KBM-7 (cell line): ENCODE measurements around the gene RIN1.
"Not testable (repeated sequence)": the region's sequence is repeated elsewhere in the genome, so short reads cannot be mapped to it uniquely, and the experiment has no call there.

ENCODE experiments used
- DNase-seq: peaks from one replicate; pipeline ENCODE4 v3.0.0-alpha.2; 2015
- in situ Hi-C: fragments of 300-500 bp; cut with MboI; formaldehyde crosslinking; loops from 2 replicates; pipeline ENCODE4 v1.14.3; 2020; ENCODE audit warnings: low sequenced_read_pairs, low pct_unique_long_range_greater_than_20kb, mixed read lengths

The RIN1 gene

DNA sequence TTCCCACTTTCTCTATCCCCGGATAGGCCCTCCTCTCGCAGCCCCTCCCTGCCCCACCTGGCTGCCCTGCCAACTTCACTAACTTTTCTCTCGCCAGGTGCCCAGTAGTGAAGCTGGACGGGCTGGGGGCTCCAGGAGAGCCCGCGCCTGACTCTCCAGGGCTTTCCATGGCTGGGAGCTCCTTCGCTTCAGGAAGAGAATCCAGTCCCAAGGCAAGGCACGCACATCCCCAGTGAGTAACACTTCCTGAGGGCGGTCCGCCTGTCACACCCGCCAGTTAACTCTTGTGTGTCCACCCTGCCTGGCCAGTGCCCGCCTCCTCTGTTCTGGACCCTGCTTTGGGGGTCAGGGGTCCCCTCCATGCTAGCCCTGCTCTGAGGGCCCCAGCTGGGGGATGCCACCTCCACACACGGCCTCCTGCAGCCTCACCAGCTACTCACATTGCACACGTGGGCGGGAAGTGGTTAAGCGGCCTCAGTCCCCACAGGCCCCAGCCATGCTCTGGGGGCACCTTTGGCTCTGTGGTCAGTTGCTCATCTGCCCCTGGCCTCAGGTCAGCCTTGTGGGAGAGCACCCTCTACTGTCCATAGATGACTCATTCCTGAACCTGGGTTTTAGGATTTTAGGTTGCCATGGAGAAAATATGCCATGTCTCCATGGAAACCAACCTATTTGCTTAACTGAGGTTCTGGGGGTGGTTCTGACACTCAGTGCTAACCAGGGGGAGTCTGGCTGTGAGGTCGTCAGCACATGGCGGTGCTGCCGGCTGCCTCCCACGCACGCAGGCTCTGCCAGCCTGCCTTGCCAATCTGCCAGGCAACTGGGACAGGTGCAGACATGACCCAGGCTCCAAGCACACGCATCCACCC lies at the start of gene RIN1:
TSS of gene RIN1 (minus strand) at position 201 of the 869 bp plus-strand sequence. CDS start at position 169, 32 bp downstream.
- in situ Hi-C loops, result no loop called here
- DNase-seq, result peak; percentile 81

- DNase-seq, in situ Hi-C loops: not testable (repeated sequence)
Observed at GRCh38 chr11:66384316-66384715, 48.1 kb upstream of the RIN1 start.

DNA sequence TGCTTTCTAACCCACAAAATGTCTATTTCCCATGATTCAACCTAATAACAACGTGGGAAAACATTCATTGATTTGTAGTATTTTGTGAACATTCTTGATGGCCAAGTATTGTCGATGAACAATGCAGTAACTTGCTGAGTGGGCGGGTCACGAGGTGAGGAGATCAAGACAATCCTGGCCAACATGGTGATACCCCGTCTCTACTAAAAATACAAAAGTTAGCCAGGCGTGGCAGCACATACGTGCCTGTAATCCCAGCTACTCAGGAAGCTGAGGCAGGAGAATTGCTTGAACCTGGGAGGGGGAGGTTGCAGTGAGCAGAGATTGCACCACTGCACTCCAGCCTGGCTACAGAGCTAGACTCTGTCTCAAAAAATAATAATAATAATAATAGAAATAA lies 44.0 kb upstream of the RIN1 start:
- in situ Hi-C loops, result not testable (repeated sequence)
- DNase-seq, result peak; percentile 32

DNA sequence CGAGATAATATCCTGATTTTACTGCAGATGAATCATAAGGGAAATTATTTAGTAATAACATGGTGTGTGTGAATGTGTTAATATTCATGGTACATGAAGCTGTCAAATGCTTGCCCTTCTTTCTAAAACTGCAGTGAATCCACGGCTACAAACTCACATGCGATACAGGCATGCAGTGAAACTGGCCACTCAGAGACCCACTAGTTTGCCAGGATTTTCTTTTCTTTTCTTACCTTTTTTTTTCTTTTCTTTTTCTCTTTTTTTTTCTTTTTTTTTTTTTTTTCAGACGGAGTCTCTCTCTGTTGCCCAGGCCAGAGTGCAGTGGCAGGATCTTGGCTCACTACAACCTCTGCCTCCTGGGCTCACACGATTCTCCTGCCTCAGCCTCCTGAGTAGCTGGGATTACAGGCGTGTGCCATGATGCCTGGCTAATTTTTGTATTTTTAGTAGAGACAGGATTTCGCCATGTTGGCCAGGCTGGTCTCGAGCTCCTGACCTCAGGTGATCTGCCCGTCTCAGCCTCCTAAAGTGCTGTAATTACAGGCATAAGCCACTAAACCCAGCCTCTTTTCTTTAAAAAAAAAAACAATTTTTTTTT lies 37.6 kb upstream of the RIN1 start:
- in situ Hi-C loops, DNase-seq: not testable (repeated sequence)

- DNase-seq, result no peak
- in situ Hi-C loops, result no loop called here
Observed at GRCh38 chr11:66373265-66373664, 37.0 kb upstream of the RIN1 start.

GRCh38 chr11:66371627-66372415 lies 35.6 kb upstream of the RIN1 start, which contains the start of gene SLC29A2:
TSS of gene SLC29A2 (minus strand) at chr11:66371760. CDS start at chr11:66371591, 169 bp downstream.
- DNase-seq, result peak; percentile 87
- in situ Hi-C loops, result no loop called here

DNA sequence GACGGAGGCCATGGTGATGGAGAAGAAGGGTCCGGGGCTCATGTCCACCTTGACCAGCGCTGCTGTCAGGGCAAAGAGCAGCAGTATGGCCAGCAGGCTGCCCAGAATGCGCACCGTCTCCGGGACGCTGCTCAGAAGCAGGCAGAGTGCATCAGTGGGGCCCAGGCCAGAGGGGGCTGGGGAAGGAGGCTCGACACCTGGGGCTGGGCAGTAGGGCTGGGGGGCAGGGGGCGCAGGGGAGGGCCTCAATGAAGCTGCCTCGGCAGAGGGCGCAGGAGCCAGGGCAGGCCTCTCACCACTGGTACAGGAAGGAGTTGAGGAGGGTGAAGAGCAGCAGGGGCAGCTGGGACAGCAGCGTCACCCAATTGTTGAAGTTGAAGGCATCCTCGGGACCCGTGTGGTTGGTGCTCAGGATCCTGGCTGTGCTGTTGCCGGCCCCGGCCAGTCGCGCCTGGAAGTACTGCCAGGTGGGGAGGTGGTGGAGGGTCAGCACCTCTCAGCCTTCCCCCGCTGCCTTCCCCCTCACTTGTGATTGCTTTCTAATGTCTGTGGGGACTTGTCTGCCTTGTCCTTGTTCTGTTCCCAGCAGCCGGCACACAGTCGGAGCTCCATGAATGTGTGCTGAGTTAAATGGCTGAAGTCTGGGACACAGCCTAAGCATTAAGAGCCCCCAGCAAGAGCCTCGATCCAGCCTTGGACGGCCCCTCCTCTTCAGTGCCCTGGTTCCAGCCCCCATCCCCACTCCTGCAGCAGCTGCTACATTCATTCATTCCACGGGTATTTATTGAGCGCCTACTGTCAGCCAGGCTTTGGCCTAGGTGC lies 33.0 kb upstream of the RIN1 start:
- in situ Hi-C loops, result no loop called here
- DNase-seq, result no peak

DNA sequence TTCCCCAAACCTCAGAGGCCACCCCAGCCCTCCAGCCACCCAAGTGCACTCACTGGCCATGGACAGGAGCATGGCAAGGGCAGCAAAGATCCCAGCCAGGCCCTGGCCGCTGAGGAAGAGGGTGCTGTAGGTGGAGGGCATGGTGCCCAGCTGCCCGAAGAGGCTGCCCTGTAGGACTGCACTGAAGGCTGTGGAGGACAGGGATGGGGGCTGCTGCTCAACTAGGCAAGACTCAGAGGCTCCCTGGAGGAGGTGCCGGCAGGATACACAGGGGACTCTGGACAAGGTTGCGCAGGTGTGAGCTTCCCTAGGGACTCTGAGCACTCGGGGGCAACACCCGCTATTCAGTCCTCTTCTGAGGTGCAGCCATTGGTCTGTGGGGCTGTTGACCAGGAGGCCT lies 32.2 kb upstream of the RIN1 start:
- DNase-seq, result no peak
- in situ Hi-C loops, result no loop called here

DNA sequence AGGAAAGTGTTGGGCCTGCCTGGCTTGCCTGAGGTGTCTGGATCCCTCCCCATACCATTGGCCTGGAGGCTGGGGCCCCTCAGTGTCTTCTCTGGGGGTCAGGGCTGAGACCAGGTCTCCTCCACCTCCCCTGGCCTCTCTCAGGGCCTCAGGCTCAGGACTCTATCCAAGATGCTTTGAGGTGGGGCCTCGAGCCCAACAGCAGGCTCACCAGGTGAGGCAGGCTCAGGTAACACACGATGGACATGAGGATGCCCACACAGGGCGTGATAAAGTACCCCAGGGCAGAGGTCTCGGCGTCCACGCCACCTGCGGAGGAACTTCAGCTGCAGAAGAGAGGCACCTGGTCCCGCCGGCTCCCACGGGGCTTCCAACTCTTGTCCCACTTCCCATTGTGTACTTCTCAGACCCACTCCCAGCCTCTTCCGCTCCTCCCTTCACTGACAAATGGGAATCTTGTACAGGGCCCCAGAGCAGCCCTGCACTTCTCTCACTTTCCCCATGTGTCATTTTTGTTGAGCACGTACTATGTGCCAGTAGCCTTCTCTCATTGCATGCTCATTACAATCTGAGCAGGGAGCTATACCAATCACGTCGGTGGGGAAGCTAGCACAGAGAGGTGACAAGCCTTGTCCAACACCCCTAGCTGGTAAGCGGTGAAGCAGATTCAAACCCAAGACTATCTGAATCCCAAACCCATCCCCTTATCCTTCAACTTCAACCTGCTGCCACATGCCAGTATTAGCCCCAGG lies 31.5 kb upstream of the RIN1 start:
- in situ Hi-C loops, result no loop called here
- no peak for DNase-seq

DNA sequence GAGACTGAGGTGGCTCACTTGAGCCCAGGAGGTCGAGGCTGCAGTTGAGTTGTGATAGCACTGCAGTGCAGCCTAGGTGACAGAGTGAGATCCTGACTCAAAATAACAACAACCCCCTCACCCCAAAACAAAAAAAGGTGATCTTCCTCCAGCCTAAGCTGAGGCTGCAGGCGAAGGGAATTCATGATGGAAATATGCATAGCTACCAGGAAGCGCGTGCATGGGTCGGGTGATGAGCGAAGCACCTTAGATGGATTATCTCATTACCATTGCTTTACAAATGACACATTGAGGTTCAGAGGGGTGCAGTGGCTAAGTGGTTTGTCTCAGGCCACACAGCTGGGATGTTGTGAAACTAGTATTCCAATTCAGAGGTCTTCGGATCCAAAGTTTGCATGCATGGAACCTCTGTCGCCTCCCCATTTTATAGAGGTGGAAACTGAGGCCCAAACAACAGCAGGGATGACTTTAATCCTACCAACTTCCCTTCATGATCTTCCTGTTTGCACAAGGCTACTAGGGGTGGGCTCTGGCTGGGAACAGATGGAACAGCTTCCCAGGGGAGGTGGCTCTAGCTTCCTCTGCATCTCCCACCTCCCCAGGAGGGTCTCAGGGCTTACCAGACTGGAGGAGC lies 30.7 kb upstream of the RIN1 start:
- DNase-seq, result no peak
- in situ Hi-C loops, result no loop called here

GRCh38 chr11:66365711-66366619 lies 29.7 kb upstream of the RIN1 start:
- in situ Hi-C loops, result no loop called here
- no peak for DNase-seq

DNA sequence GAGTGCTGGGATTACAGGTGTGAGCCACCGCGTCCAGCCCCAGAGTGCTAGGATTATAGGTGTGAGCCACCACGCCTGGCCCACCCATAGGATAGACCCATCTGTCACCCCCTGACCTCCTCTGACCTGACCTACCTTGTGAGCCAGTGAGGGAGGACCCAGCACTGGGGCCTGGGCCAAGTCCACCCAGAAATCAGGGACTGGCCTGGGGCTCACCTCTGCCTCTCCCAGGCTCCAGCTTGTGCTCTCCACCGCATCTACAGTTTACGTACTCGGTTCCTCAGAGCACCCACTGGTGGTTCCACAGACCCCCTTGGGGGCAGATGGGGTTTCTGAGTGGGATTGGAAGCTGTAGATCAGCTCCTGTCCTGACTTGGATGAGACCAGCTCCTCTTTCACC lies 28.9 kb upstream of the RIN1 start:
- DNase-seq, result no peak
- in situ Hi-C loops, result no loop called here

DNA sequence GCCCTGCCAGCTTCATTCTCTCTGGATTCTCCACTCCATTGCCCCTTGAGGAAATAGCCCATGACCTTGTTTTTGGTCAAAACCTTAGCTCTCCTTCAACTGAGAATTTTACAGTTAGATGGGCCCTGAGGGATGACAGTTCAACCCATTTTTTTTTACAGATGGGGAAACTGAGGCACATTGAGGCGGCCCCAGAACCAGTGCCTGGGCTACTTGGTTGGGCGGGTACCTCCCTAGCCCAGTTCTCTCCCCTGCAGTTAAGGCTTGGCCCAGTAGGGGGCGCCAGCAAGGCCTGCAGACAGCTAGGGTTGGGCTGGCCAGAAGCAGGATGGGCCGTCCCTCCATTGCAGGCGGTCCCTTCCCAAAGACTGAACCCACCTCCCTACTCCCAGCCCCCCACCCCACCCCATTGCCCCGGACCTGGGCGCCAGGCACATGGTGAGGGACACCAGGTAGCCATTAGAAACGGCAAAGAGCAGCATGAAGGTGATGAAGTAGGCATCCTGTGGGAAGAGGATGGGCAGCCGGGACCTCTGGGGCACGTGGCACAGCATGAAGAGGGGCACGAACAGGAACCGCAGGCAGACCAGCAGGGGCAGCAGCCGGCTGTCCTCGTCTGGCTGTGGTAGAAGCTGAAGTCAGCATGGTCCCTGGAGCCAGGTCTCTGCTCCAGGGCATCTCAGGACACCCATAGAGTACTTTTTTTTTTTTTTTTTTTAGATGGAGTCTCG lies 27.7 kb upstream of the RIN1 start:
- in situ Hi-C loops, result no loop called here
- DNase-seq, result peak; percentile 77

GRCh38 chr11:66363187-66363601 lies 27.0 kb upstream of the RIN1 start:
- in situ Hi-C loops, result no loop called here
- no peak for DNase-seq

DNA sequence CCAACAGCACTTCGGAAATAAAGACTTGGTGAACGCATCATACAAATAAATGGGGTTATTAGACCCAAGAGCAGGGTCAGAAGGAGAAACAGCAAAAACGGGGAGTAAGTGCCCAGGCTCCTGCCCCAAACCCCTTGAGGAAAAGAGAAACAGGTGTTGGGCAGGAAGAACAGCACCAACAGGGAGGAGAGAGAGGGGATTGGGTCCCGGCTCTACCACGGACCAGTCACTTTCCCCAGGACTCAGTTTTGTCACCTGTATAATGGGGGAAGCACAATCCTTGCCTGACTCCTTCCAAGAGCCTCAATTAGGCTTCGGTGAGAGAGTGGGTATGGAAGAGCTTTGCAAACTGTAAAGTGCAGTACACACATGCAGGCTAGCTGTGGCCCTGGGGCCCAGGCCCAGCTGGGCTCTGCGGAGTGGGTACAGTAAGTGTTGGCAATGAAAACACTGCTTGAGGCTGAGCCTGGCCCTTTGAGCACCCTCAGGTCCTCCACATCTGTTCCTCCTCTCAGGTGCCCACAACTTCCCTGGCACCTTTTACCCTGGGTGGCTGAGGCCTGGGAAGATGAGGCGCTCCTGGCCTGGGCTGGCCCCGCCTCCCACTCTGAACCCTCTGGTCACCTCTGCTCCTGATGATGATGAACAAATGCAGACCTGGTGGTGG lies 26.4 kb upstream of the RIN1 start:
- in situ Hi-C loops, result no loop called here
- DNase-seq, result no peak

GRCh38 chr11:66361502-66361941 lies 25.3 kb upstream of the RIN1 start:
- DNase-seq, result no peak
- in situ Hi-C loops, result no loop called here
